ENCODE data around the gene CFAP251. TPM values are rescaled to one million over a fixed set of nuclear protein-coding genes. Genes with fewer than 3 reads are reported as not detected.

CFAP251 gene
- total RNA-seq, 1 experiment from 2014 or later, result 3.2 TPM

DNA sequence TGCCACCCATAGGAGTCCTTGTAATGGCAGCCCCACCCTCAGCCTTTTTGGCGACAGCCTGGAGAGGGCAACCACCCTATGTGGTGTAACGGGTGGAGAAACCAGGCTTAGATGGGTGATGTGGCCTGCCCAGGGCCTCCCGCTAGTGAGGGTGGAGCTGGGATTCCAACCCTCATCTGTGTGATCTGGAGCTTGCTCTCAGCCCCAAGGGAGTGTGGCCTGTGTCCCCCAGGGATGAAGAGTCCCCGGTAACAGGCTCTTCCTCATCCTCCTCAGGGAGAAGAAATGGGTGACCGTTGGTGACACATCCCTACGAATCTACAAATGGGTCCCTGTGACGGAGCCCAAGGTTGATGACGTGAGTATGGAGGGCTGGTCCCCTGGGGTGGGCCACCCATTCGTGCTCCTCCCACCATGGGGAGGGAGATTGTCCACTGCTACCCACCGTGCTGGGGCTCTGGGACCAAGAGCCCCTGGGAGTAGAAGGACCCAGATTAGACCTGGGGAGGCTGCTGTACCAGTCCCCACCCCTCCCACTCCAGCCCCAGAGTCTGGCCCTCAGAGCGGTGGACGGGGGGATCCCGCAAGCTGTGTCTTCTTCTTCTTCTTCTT is 112.1 kb downstream of the CFAP251 start:
- no peak overlapping the region for H2AFZ ChIP-seq (ENCODE audit: low read length)
- H3K9me2 ChIP-seq (replicated peaks; ENCODE audit: low read length), result no peaks in the 10 kb centered on the region
- H3K4me1 ChIP-seq (ENCODE audit: insufficient read depth, low read length), result peaks cover 10% of the 10 kb centered on the region
- no peaks in the 10 kb centered on the region for H3F3A ChIP-seq (ENCODE audit: low read length, unreplicated experiment)
- no peak overlapping the region for H3K27ac ChIP-seq (ENCODE audit: low read length)
- intact Hi-C loops (cut with micrococcal nuclease), result no loop called here
- TF ChIP-seq, protein P1, sequence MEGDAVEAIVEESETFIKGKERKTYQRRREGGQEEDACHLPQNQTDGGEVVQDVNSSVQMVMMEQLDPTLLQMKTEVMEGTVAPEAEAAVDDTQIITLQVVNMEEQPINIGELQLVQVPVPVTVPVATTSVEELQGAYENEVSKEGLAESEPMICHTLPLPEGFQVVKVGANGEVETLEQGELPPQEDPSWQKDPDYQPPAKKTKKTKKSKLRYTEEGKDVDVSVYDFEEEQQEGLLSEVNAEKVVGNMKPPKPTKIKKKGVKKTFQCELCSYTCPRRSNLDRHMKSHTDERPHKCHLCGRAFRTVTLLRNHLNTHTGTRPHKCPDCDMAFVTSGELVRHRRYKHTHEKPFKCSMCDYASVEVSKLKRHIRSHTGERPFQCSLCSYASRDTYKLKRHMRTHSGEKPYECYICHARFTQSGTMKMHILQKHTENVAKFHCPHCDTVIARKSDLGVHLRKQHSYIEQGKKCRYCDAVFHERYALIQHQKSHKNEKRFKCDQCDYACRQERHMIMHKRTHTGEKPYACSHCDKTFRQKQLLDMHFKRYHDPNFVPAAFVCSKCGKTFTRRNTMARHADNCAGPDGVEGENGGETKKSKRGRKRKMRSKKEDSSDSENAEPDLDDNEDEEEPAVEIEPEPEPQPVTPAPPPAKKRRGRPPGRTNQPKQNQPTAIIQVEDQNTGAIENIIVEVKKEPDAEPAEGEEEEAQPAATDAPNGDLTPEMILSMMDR (conservative IDR thresholded peaks at IDR 0.05; ENCODE audit: low read depth, low read length), result no peak
- TF ChIP-seq EZH2 (IDR thresholded peaks at IDR 0.05; ENCODE audit: low read length, unreplicated experiment), result no peak
- no peak for TF ChIP-seq EZH2phosphoT487 (IDR thresholded peaks at IDR 0.05; ENCODE audit: borderline replicate concordance, low read length)
- no peaks in the 10 kb centered on the region for H3K27me3 ChIP-seq (ENCODE audit: low read length)
- H3K79me2 ChIP-seq (ENCODE audit: low read length), result peaks cover 92% of the 10 kb centered on the region
- H3K36me3 ChIP-seq (ENCODE audit: low read depth, low read length), result peaks cover 9% of the 10 kb centered on the region
- ATAC-seq (no peak), DNase-seq (no peak)
- BruUV-seq (replicated peaks), result no TSS peak
- H3K4me2 ChIP-seq (ENCODE audit: low read length), result no peak overlapping the region
- H4K20me1 ChIP-seq (ENCODE audit: low read length), result peaks cover 23% of the 10 kb centered on the region; the same call in 1 of the 2 replicates
- H3K4me3 ChIP-seq (ENCODE audit: low read length), result no peak overlapping the region
- H3K9me3 ChIP-seq (ENCODE audit: low read length), result no peaks in the 10 kb centered on the region
- ChIA-PET CTCF (no interaction called here), POLR2A (ENCODE audit: unreplicated experiment) (no interaction called here)
- H3K9ac ChIP-seq (ENCODE audit: low read length), result no peak overlapping the region

DNA sequence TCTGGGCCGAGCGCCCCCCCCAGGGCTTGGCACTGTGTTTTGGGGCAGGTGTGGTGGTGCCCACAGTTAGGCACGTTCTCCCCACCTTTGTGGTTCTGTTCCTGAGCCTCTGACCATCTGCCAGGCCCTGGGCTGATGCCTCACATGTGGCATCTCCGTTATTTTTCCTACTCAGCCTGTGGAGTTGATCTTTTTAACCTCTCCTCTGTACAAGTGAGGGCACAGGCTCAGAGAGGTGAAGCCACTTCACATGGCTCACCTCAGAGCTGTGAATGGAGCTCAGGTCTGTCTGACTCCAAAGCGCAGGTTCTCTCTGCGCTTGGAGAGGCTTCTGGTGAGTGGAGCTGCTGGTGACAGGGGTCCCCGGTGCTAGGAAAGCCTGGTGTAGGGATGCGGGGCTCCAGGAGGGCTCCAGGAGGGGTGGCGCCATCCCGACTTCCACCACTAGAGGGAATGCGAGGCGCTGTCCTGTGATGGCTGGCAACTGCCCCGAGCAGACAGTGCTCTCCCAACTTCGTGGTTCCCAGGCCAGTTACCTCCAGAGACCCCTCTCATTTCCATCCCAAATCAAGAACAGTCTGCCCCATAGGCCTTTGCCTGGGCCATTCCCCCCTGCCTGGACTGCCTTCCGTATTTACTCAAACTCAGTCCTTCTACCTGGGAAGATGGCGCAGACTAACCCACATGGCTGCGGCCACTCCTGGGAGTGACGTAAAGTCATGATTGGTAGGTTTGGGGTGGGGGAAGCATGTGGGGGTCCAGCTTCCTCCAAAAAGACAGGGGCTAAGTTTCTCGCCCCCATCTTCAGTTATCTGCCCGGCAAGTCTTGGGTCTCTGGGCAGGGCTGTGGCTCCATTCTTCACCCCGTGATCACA is 113.2 kb downstream of the CFAP251 start:
- H2AFZ ChIP-seq (ENCODE audit: low read length), result no peak overlapping the region
- no peaks in the 10 kb centered on the region for H3K9me2 ChIP-seq (replicated peaks; ENCODE audit: low read length)
- no peak for TF ChIP-seq EZH2 (IDR thresholded peaks at IDR 0.05; ENCODE audit: low read length, unreplicated experiment)
- TF ChIP-seq EZH2phosphoT487 (IDR thresholded peaks at IDR 0.05; ENCODE audit: borderline replicate concordance, low read length), result no peak
- TF ChIP-seq, protein P1 (conservative IDR thresholded peaks at IDR 0.05; ENCODE audit: low read depth, low read length), result peak; percentile 85
- H3K9ac ChIP-seq (ENCODE audit: low read length), result no peak overlapping the region
- ChIA-PET CTCF (interaction anchor here (0.6 kb wide), 1 partner anchor 41 kb away, joined by 3 read pairs; no protein-coding TSS in a partner anchor), POLR2A (ENCODE audit: unreplicated experiment) (no interaction called here)
- H3K27ac ChIP-seq (ENCODE audit: low read length), result no peak overlapping the region
- H3K4me1 ChIP-seq (ENCODE audit: insufficient read depth, low read length), result peaks cover 13% of the 10 kb centered on the region
- ATAC-seq (peak; percentile 73), DNase-seq (peak; percentile 59)
- peaks cover 18% of the 10 kb centered on the region for H3K36me3 ChIP-seq (ENCODE audit: low read depth, low read length)
- H4K20me1 ChIP-seq (ENCODE audit: low read length), result peaks cover 20% of the 10 kb centered on the region; the same call in 1 of the 2 replicates
- intact Hi-C loops (cut with micrococcal nuclease), result no loop called here
- H3K4me2 ChIP-seq (ENCODE audit: low read length), result no peak overlapping the region
- H3K4me3 ChIP-seq (ENCODE audit: low read length), result no peak overlapping the region
- H3K27me3 ChIP-seq (ENCODE audit: low read length), result no peaks in the 10 kb centered on the region
- H3F3A ChIP-seq (ENCODE audit: low read length, unreplicated experiment), result no peaks in the 10 kb centered on the region
- no peaks in the 10 kb centered on the region for H3K9me3 ChIP-seq (ENCODE audit: low read length)
- H3K79me2 ChIP-seq (ENCODE audit: low read length), result peaks cover 82% of the 10 kb centered on the region
- BruUV-seq (replicated peaks), result no TSS peak
